HG03064 (cell line): ENCODE measurements around the gene PRELP.

Source experiments
- ATAC-seq: cut with Tn5 transposase; IDR thresholded peaks from one replicate; pipeline ENCODE4 v1.9.1; 2021; ENCODE audit warnings: low read depth; ENCODE audit not compliant: unreplicated experiment

The PRELP gene

GRCh38 chr1:203476216-203476814 is 709 bp downstream of the PRELP start:
- no peak for ATAC-seq

DNA sequence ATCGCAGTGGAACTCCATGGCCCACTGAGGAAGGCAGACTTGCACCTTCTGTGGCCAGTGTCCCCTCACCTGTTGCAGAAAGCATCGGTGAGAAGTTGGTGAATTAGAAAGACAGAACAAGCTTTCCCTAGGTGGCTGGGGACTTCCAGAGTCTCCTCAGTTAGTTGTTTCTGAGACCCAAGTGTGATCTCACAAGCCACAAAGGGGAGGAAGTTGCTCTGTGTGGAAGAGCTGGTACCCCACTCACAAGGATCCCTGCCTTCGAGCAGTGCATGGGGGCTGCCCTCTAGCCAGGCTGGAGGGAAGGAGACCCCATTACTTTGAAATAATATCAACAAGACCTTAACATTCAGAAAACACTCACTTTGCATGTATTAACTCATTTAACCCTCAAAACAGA is 2.1 kb downstream of the PRELP start:
- ATAC-seq, result no peak

DNA sequence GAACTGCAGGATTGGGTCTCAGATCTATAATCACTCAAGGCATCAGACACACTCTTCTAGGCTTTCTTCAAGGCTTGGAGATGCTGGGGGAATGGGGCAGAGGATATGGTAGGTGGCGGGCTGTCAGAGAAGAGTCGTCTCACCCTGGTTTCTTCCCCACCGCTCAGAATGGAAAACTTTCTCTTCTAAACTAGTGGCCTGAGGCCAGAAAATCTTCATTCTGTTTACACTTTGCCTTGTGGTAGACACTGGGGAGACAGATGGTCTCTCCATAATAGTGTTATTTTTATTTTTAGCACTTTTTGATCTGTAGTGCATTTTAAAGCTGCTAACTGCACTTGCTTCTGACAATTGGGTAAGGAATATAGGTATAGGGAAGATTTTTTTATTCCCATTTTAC is 2.6 kb downstream of the PRELP start:
- no peak for ATAC-seq

GRCh38 chr1:203478986-203479385 is 3.4 kb downstream of the PRELP start:
- no peak for ATAC-seq

DNA sequence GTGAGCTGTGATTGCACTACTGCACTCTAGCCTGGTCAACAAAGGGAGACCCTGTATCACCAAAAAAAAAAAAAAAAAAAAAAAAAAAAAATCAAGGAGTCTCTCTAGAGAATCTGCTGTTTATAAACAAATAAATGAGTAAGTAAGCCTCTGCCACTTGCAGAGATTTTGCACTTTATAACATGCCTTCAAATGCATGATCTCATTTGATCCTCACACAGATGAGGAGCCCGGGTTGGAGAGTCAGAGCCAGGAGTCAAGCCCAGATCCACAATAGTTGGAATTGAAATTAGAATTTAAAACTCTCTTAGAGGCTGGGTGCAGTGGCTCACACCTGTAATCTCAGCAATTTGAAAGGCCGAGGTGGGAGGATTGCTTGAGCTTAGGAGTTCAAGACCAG is 4.0 kb downstream of the PRELP start:
- no peak for ATAC-seq

- ATAC-seq, result no peak
Observed at GRCh38 chr1:203480084-203480483, 4.5 kb downstream of the PRELP start.

GRCh38 chr1:203480525-203481084 is 5.0 kb downstream of the PRELP start:
- ATAC-seq, result no peak

DNA sequence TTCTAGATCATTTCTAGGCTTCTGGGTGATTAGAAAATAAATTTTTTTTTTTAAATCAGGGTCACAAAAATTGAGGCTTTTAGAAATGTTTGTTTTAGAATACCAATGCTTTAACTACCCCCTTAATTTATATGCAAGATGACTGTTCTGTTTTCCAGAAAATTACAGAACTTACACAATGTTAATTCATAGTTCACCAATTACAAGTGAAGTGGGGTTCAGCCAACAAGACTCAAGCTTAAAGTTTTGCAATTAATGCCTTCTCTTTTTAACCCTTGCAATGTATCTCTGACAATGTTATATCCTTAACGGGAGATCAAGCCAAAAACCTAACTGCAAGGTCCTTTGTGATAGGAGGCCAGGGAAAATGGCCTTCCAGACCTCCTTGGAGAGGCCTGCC is 5.6 kb downstream of the PRELP start:
- no peak for ATAC-seq

GRCh38 chr1:203486618-203487370 is 11.2 kb downstream of the PRELP start:
- no peak for ATAC-seq

DNA sequence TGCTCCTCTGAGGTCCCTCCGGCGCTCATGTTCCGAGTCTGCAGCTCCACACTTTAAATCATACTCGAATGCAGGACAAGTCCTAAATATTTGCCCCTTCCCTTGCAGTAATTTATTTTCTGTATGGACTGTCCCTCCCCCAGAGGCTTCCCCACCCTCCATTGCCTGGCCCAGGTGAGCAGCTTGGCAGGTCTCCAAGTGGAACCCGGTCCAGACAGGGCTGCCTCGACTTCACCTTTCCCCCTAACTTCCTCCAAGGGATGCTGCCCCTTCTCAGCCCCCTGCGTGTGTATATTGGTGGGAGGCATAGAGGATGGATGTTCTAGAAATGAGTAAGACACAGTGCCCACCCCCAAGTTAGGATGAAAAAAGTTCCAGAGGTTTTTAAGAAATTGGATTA is 12.9 kb downstream of the PRELP start:
- no peak for ATAC-seq

DNA sequence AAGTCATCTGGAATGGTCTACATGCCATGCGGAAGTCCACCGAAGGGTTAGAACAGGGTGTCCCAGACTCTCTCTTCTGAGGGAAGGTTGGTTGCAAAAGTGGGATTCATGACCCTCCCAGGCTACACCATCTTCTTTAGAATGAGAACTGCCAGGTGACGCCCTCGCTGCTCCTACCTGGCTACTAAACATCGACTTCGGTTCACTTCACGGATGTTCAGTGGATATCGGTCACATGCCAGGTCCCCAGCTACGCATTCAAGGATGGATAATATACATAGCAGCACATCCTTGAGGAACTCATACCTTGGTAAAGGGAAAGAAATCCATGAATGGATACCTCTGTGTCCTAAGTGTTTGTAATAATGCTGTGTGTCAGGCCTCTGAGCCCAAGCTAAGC is 15.0 kb downstream of the PRELP start:
- ATAC-seq, result no peak

GRCh38 chr1:203491664-203492063 is 16.1 kb downstream of the PRELP start:
- no peak for ATAC-seq

- no peak for ATAC-seq
Observed at GRCh38 chr1:203492082-203492747, 16.6 kb downstream of the PRELP start.

DNA sequence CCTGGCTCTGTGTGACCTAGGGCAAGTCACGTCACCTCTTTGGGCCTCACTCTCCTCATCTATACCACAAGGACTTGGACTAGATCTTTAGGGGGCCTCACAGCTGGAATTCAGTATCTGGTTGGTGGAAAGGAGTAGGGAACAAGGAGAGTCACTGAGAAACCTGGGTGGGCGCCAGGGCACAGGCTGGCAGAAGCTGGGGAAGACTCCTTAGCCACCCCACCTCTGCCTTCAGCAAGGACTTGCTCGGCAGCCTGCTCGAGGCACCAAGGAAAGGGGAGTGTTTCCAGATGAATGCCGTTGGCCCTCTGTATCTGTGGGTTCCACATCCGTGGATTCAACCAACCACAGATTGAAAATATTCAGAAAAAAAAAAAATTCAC is 17.1 kb downstream of the PRELP start:
- ATAC-seq, result no peak

- no peak for ATAC-seq
Observed at GRCh38 chr1:203493901-203494300, 18.3 kb downstream of the PRELP start, which contains the start of gene OPTC. Gene OPTC (plus strand): TSS chr1:203494153. CDS start chr1:203496006, 1,853 bp downstream.

DNA sequence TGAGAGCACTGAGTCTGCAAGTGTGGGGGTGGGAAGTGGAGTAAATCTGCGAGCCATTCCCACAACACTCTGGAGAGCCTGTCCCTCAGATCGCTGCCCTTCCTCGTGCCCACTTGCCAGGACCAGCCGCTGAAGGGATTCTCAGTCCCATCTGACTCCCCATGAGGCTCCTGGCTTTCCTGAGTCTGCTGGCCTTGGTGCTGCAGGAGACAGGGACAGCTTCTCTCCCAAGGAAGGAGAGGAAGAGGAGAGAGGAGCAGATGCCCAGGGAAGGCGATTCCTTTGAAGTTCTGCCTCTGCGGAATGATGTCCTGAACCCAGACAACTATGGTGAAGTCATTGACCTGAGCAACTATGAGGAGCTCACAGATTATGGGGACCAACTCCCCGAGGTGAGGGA is 20.2 kb downstream of the PRELP start:
- no peak for ATAC-seq

DNA sequence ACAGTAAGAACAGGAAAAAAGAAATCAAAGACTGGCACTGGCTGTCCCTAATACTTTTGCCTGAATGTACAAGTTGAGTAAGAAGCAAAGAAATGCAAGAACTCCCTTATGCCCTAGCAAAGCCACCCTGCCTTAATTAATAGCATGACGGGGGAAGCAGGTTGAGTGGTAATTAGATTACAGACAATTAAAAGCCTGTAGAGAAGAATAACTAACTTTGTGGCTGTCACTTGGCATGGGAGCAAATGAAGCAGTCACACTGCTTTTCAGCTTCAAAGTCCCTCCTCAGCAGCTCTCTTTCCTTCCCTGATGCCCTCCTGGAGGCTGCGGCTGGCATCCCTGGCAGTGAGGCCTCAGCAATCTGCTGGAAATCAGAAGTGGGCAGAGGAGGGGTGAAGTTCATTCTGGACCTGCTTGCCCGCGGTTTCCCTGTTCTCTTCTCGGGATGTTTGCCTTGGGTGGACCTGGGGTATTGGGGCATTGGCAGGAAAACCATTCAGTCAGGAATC is 21.7 kb downstream of the PRELP start:
- no peak for ATAC-seq

- ATAC-seq, result no peak
Observed at GRCh38 chr1:203499643-203500278, 24.2 kb downstream of the PRELP start.

GRCh38 chr1:203500279-203500678 is 24.7 kb downstream of the PRELP start:
- no peak for ATAC-seq

GRCh38 chr1:203503836-203504235 is 28.2 kb downstream of the PRELP start:
- no peak for ATAC-seq
